Stimulated activated CD4-positive, alpha-beta T cell treated with anti-CD3 and anti-CD28 coated beads, Interleukin-12 subunit alpha, Interleukin-12 subunit beta, amount 100 ng/mL, for 24 hours (primary cell): Measurements from ENCODE around the gene GP9.
"Not testable (repeated sequence)": the region's sequence is repeated elsewhere in the genome, so short reads cannot be mapped to it uniquely, and the experiment has no call there.

Source experiments
- DNase-seq, 2 experiments: peaks; one replicate each; pipeline ENCODE4 v3.0.0-alpha.2; 2020; ENCODE audit warnings: low read depth in 2 of 2

Gene GP9

GRCh38 chr3:129050556-129051295 is 9.9 kb upstream of the GP9 start:
- DNase-seq, result no peak

GRCh38 chr3:129051871-129052340 is 8.7 kb upstream of the GP9 start:
- no peak for DNase-seq

- no peak for DNase-seq
Measured at GRCh38 chr3:129052675-129053074, 7.9 kb upstream of the GP9 start.

GRCh38 chr3:129054605-129055104 is 5.9 kb upstream of the GP9 start:
- no peak for DNase-seq

- DNase-seq, result no peak
Measured at GRCh38 chr3:129056451-129057173, 4.0 kb upstream of the GP9 start.

DNA sequence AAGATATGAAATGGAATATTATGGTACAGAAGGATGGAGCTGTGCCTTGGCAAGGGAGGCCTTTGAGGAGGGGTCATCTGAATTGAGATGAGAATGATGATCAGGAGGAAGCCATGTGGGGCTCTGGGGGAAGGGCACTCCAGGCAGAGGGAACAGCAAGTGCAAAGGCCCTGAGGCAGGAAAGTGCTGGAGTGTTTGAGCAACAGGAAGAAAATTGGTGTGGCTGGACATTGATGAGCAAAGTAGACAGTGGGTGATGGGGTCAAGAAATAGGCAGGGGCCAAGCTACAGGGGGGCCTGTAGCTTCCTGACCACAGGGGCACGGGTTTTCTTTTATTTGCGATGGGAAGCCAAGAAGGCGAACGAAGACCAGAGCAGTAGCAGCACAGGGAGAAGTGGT is 3.3 kb upstream of the GP9 start:
- DNase-seq, result no peak

- no peak for DNase-seq
Measured at GRCh38 chr3:129058441-129059200, 2.0 kb upstream of the GP9 start.

DNA sequence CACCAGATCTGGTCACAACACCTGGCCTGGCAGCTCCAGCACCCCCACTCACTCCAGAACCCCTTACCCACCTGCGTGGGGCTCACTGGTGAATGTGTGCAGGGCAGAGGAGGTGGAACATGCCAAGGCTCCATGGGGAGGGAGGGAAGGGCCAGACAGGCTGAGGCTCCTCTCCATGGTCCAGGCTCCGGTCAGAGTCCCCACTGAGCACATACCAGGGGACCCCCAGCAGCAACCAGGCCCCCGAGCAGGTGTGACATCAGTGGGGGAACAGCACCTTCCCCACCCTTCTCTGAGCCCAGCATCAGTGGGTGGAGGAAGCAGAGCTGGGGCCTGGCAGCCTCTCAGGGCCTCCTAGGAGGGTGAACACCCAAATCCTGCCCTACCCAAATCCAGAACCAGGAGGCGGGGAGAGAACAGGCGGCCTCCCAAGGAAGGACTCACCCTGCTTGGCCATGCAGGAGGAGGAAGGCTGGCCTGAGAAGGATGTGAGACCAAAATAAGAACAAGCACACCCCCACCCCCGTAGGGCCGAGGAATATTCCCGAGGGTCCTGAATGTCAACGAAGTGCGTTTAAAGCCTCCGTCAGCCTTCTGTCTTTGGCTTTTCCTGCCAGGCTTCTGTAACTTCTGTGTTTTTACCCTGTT is 1.1 kb upstream of the GP9 start:
- DNase-seq, result no peak

DNA sequence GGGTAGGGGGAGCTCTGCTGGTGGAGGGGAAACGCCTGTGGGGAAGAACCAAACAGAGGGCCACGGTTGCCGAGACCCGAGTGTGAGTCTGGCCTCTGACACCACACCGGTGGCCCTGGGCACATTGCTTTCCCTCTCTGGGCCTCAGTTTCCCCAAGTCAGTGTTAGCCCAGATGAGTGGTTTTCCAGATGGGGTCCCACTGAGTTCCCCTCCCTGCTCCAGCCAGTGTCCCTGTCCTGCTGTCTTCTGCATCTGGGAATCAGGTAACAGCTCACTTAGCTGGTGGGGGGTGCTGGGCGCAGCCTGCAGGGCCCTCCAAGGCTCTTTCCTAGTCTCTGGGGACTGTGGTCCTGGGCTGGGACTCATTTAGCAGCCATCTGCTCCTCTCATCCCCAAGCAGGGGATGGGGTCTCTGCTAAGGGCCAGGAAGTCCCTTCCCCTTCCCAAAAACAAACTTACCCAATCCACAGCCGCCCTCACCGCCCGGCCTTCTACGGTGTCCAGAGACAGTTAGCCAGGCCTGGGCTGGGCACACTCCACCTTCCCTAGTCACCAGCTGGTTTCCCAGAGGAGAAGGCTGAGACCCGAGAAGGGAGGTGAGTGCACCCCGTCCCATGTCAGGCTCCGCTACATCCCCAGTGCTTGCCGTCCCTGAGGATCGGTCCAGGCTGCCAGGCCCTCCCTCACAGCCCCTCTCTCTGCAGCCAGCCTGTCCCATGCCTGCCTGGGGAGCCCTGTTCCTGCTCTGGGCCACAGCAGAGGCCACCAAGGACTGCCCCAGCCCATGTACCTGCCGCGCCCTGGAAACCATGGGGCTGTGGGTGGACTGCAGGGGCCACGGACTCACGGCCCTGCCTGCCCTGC is 676 bp downstream of the GP9 start:
- no peak for DNase-seq

- no peak for DNase-seq
Measured at GRCh38 chr3:129061888-129062834, 1.6 kb downstream of the GP9 start.

- DNase-seq, result no peak
Measured at GRCh38 chr3:129063091-129063640, 2.6 kb downstream of the GP9 start.

- no peak for DNase-seq
Measured at GRCh38 chr3:129063841-129064482, 3.4 kb downstream of the GP9 start.

DNA sequence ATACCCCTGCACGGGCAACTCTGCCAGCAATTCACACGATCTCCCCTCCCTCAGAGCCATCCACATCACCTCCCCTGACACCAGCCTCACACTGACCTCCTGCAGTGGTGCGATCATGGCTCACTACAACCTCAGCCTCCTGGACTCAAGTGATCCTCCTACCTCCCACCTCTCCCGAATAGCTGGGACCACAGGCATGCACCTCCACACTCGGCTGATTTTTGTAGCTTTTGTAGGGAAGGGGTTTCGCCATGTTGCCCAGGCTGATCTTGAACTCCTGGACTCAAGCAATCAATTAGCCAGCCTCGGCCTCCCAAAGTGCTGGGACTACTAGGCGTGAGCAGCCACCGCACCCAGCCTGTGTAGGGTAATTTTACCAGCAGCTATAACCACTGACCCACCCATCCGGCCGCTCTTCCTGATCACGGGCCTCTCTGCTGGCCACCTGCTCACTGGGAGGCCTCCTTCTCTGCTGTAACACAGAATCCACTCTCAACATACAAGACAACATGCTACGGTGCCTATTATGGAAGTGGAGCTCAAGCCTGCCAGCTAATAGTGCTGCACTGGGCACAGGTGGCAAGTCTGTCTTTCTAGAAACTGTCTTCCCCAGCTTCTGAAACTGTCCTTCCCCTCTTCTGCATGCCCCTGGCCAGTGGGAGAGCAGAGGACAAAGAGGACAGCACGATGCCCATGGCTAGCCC is 4.6 kb downstream of the GP9 start:
- DNase-seq, result no peak

DNA sequence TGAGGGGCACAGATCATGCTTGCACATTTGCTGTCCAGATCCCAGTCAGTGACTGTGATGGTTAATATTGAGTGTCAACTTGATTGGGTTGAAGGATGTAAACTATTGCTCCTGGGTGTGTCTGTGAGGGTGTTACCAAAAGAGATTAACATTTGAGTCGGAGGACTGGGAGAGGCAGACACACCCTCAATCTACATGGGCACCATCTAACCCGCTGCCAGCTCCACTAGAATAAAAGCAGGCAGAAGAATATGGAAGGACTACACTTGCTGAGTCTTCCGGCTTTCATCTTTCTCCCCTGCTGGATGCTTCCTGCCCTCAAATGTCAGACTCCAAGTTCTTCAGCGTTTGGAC is 5.1 kb downstream of the GP9 start:
- no peak for DNase-seq

DNA sequence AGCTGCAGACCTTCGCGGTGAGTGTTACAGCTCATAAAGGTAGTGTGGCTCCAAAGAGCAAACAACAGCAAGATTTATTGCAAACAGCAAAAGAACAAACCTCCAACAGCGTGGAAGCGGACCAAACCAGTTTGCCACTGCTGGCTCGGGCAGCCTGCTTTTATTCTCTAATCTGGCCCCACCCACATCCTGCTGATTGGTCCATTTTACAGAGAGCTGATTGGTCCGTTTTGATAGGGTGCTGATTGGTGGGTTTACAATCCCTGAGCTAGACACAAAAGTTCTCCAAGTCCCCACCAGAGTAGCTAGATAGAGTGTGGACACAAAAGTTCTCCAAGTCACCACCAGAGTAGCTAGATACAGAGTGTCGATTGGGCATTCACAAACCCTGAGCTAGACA is 7.1 kb downstream of the GP9 start:
- DNase-seq, result not testable (repeated sequence)

GRCh38 chr3:129068291-129068886 is 7.8 kb downstream of the GP9 start:
- DNase-seq, result no peak

GRCh38 chr3:129069313-129070085 is 8.9 kb downstream of the GP9 start:
- not testable (repeated sequence) for DNase-seq
